DMS79 treated with DMSO at 0.1 percent for 48 hours (cell line): Measurements from ENCODE around the gene IKBIP.
"Not testable (repeated sequence)": the region's sequence is repeated elsewhere in the genome, so short reads cannot be mapped to it uniquely, and the experiment has no call there.

Source experiments
- DNase-seq: peaks from one replicate; lab custom pipeline; 2025; lab: John Stamatoyannopoulos, UW

Gene IKBIP

GRCh38 chr12:98644712-98645571, at the start of gene IKBIP, which contains the start of gene APAF1:
IKBIP (minus strand) TSS chr12:98644788; CDS start chr12:98644701, 87 bp downstream.
APAF1 (plus strand) TSS chr12:98645290; CDS start chr12:98648360, 3,070 bp downstream.
- peak; percentile 88 for DNase-seq

GRCh38 chr12:98691351-98691750, 46.8 kb upstream of the IKBIP start:
- DNase-seq = no peak

GRCh38 chr12:98686603-98687002, 42.0 kb upstream of the IKBIP start:
- DNase-seq = no peak

- DNase-seq = no peak
These were observed 39.6 kb upstream of the IKBIP start for GRCh38 chr12:98684199-98684598.

GRCh38 chr12:98679611-98680005, 35.0 kb upstream of the IKBIP start:
- no peak for DNase-seq

GRCh38 chr12:98678946-98679610, 34.5 kb upstream of the IKBIP start:
- no peak for DNase-seq

- no peak for DNase-seq
These were observed 33.8 kb upstream of the IKBIP start for GRCh38 chr12:98678236-98678945.

- DNase-seq = no peak
These were observed 30.3 kb upstream of the IKBIP start for GRCh38 chr12:98674841-98675240.

GRCh38 chr12:98671459-98671858, 26.9 kb upstream of the IKBIP start:
- no peak for DNase-seq

GRCh38 chr12:98669751-98670150, 25.2 kb upstream of the IKBIP start:
- DNase-seq = no peak

GRCh38 chr12:98660521-98660920, 15.9 kb upstream of the IKBIP start:
- DNase-seq = no peak

- no peak for DNase-seq
These were observed 11.9 kb upstream of the IKBIP start for GRCh38 chr12:98656289-98657101.

GRCh38 chr12:98653866-98654493, 9.4 kb upstream of the IKBIP start:
- DNase-seq = peak; percentile 40

GRCh38 chr12:98651328-98651727, 6.7 kb upstream of the IKBIP start:
- DNase-seq = no peak

- DNase-seq = peak; percentile 16
These were observed 1.9 kb upstream of the IKBIP start for GRCh38 chr12:98646294-98647090.

- DNase-seq = peak; percentile 20
These were observed 1.0 kb upstream of the IKBIP start for GRCh38 chr12:98645572-98646067.

GRCh38 chr12:98644433-98644711, 216 bp downstream of the IKBIP start:
- peak; percentile 61 for DNase-seq

GRCh38 chr12:98642801-98643200, 1.8 kb downstream of the IKBIP start:
- not testable (repeated sequence) for DNase-seq

GRCh38 chr12:98639491-98639890, 5.1 kb downstream of the IKBIP start:
- DNase-seq = no peak

GRCh38 chr12:98638009-98638408, 6.6 kb downstream of the IKBIP start:
- DNase-seq = no peak
